ENCODE measurements around the gene ARHGAP15.
A peak's percentile ranks its signal among the peaks of the same experiment; 100 is the strongest.

The ARHGAP15 gene

DNA sequence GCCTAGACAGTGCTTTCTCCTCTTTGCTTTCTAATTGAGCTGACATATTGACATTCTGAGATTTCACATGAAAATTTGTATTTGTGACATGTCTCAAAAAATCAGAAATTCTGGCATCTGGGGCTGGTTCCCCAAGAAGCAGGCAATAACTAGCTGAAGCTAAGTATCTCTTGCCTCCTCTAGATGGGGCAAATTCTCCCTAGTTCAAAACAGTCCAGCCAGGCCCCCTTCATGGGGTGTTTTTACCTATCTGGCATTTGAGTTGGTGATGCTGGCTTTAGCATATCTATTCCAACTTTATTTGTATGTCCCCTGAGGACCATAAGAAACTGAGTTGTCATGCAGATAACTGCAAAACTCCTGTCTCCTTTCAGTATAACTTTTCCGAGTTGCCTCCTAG, 39.9 kb downstream of the ARHGAP15 start:
- DNase-seq (ENCODE audit: low spot score) = no peak

GRCh38 chr2:143171817-143172216, 42.6 kb downstream of the ARHGAP15 start:
- DNase-seq (ENCODE audit: low spot score) = no peak

DNA sequence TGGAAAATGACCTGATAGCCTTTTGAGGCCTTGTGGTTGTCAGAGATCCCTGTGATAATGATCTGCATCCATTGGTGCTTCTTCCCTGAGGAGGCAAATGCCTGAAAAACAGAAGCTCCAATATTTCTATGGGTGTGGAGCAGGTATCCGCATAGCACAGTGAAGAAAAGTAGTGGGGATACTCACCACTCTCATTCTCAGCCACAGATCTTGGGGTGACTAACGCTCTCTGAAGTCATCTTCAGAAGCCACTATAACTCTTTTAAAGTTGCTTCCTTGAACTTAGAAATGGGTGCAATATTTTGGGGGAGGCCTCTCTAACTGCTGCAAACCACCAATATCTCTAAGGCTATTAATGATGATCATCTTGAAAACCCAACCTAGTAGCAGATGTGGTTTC, 46.2 kb downstream of the ARHGAP15 start:
- no peak for DNase-seq (ENCODE audit: low spot score)

DNA sequence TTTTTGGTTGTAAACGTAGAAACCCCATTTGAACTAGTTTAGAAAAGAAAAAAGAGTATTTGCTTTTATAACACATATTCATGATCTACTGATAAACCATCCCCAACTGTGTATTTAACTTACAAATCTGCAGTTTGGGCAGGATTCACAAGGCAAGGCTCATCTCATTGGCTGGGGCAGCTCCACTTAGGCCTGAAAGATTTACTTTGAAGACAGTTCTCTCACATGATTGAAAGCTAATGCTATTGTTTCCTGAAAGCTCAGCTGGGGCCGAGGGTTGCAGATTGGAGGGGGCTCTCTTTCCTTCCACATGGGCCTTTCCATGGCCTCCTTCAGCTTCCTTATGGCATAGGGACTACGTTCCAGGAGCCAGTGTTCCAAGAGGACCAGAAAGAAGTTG, 47.4 kb downstream of the ARHGAP15 start:
- no peak for DNase-seq (ENCODE audit: low spot score)

DNA sequence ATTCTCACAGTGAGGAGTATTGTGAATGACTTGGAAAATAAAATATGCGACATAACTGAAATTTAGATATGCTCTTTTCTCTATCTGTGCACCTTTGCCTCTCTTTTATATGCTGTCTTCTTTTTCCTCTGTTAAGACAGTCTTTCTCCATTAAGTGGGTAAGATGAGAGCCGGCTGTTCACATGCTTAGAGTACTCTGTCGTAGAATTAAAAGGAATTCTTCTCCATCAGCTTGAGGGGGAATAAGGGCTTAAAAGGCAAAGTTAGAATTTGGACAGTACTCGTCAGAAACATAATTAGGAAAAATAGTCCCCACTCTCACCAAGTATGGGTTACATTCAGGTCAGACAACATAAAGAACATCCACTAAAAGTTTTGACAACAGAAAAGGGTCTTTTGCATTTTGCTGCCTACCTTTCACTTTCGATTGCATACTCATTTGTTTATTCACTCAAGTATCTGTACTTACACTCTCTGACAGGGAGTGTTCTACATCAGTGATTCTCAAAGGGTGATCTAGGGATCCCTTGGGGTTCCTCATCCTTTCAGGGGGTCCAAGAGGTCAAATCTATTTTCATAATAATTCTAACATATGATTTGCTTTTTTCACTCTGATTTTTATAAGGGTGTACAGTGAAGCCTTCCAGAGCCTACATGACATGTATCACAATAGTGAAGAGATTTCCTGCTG, 48.0 kb downstream of the ARHGAP15 start:
- peak; percentile 64 for DNase-seq (ENCODE audit: low spot score)

DNA sequence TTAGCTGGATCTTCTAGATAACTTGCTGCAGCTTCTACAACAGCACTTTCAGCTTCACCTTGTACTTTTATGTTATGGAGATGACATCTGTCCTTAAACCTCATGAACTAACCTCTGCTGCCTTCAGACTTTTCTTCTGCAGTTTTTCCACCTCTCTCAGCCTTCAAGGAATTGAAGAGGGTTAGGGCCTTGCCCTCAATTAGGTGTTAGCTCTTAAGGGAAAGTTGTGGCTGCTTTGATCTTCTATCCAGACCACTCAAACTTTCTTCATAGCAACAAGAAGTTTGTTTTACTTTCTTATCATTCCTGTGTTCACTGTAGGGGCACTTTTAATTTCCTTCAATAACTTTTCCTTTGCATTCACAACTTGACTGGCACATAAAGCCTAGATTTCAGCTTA, 52.3 kb downstream of the ARHGAP15 start:
- no peak for DNase-seq (ENCODE audit: low spot score)

DNA sequence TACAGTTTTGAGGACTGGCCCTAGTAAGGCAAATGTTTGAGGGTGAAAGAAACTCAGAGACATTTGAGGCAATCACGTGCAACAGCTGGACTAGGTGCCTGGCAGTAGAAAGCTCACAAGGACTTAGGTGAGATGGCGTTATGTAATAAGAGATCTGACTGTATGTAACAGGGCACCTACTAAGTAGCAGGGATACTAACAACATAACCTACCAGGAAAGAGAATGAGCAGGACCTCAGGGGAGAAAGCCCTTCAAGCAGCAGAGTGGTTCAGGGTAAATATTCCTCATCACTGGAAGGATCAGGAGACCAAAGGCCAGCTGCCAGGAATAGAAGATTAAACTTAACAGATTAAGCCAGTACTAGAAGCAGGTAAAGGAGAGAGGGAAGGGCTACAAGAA, 53.4 kb downstream of the ARHGAP15 start:
- no peak for DNase-seq (ENCODE audit: low spot score)

DNA sequence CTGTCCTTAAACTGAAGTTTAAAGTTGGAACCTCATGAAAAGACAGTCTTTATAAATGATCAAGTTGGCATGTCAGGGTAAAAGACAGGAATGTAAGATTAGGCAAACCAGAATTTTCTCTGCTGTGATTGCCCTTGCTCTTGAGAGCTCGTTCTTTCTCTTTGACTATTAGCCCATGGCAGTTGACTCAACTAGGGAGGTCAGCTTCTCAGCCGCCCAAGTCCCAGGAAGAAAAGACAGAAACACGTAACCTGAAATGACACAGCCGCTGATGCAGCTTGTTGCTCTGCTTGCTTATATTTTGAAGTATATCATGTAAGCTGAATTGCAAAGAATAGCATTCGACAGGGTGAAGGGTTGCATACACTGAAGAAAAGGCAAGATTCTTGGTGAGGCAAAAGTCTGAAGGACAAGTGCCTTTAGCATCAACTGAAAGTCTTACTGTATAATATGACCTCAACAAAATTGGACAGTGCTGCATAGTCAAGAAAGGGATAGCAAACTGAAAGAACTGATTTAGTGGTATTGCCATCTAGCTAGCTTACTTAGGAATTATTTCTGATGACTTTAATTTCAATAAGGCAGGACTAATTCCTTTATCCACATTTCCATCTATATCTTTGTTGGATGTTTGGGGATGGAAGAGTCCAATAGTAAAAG, 54.7 kb downstream of the ARHGAP15 start:
- no peak for DNase-seq (ENCODE audit: low spot score)

DNA sequence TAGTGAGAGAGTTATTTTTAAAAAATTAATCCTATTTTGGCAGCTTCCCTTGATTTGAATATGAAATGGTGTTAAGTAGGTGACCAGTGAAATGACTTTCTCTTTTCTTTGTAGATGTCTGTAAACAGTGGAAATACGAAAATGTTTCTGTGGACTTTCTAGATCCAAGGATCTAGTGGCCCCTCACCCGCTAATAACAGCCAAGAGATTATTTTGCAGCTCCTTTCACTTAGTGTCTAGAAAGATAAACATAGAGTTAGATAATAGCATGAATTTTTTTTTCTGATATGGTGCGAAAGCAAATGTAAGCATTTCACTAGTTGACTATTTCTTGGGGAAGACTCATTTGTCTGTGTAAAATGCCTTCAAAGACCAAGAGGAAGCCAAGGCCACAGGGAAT, 57.7 kb downstream of the ARHGAP15 start:
- no peak for DNase-seq (ENCODE audit: low spot score)

DNA sequence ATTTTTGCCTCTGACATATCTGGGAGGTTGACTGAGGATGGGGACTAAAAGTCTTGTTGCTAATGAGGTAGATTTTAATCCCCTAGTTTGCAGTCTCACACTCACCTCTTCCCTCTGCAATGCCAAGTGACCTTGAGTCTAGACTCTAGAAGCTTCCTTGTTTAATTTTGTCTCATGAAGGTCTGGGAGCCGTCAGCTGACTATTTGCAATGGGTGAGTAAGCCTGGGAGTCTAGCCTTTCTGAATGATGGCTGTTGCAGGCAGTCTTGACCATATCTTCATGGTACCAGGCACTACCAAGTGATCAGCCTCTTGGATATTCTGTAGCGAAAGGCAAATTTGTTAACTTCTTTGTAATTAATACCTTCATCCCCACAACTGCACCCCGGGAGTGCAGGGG, 61.2 kb downstream of the ARHGAP15 start:
- no peak for DNase-seq (ENCODE audit: low spot score)

GRCh38 chr2:143192106-143192505, 62.9 kb downstream of the ARHGAP15 start:
- DNase-seq (ENCODE audit: low spot score) = no peak

DNA sequence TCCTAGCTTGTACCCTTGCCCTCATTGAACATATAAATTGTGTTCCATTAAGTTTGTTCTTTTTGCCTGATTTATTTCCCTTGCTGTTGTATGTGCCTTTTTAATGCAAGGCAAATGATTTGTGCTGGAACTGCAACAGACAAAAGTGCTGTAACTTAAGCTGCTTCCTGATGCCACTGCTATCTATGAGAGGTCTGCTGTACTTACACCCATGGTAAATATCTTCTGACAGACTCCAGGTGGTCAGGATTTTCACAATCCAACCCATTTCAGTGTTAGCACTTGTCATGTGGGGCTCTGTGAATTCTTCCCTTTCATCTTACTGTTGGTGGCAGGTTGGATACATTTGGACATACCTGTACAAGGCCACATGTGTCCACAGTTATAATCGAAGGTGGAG, 63.5 kb downstream of the ARHGAP15 start:
- no peak for DNase-seq (ENCODE audit: low spot score)

- DNase-seq (ENCODE audit: low spot score) = no peak
These were observed 63.9 kb downstream of the ARHGAP15 start for GRCh38 chr2:143193121-143193520.

DNA sequence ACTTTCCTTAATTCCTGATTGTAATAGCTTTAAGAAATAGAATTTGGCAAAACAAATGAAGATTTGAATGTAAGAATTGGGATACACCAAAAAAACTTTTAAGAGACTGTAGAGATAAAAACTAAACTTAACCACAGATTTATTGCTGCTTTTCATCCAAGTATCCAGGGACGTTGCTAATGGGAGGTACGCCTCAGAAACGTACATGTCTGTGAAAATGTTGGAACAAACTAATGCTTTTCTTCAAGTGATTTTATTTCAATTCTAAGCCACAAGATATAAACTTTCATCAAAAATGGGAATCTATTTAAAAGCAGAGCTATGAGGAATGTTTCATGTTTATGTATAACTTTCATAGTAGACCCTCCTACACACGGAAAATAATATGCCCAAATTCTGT, 66.3 kb downstream of the ARHGAP15 start:
- DNase-seq (ENCODE audit: low spot score) = no peak

- DNase-seq (ENCODE audit: low spot score) = no peak
These were observed 74.8 kb downstream of the ARHGAP15 start for GRCh38 chr2:143204062-143204461.

GRCh38 chr2:143205106-143205764, 76.0 kb downstream of the ARHGAP15 start:
- peak; percentile 27 for DNase-seq (ENCODE audit: low spot score)

- DNase-seq (ENCODE audit: low spot score) = no peak
These were observed 80.6 kb downstream of the ARHGAP15 start for GRCh38 chr2:143209570-143210445.

- DNase-seq (ENCODE audit: low spot score) = no peak
These were observed 81.2 kb downstream of the ARHGAP15 start for GRCh38 chr2:143210446-143210819.

DNA sequence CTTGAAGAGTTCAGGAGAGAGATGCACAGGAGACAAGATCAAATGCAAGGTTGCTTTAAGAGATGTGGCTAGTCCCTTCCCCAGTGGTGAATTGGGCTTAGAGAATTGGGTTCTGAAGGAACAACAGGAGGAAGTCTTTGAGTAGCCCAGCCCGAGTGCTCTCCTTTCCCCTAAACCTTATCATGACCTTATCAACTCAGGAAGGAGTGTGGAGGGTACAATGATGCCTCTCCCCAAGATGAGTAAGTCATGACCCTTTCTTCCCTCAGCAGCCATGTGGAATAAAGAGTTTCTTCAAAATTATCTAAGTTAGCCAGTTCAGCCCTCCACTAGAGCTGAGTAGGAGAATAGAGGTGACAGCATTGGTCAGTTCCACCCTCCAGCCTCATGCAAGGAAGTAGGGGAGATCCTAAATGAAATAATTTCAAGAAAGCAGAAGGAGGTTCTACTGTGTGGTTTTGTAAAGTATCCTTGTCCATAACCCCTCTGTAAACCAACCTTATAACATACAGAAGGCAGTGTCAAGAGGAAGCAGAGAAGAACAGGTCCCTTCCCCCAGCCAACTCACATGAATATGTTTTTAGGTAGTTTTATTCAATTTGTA, 88.4 kb downstream of the ARHGAP15 start:
- DNase-seq (ENCODE audit: low spot score) = no peak

GRCh38 chr2:143218621-143219020, 89.4 kb downstream of the ARHGAP15 start:
- DNase-seq (ENCODE audit: low spot score) = no peak

- DNase-seq (ENCODE audit: low spot score) = no peak
These were observed 90.0 kb downstream of the ARHGAP15 start for GRCh38 chr2:143219266-143219665.

DNA sequence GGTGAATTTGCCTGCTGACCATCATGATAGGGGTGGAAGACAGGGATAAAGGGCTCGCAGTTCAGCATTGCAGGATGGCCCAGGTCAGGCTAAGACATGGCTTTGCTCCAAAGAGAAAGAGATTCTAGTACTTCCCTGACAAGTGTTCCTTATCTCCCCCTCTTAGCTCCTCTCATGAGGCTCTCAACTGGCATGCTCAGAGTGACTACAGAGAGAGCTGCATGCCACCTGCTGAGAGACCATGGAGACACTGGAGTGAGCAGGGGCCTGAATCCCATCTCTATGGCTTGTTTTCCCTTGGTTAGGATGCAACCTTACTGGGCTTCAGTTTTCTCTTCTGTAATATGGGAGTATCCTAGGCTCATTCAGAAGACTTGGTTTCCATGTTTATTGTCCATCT, 94.3 kb downstream of the ARHGAP15 start:
- no peak for DNase-seq (ENCODE audit: low spot score)

All from germinal center (tissue), 1 donor.